Keratinocyte (primary cell): Measurements from ENCODE around the gene BPTF. TPM values are rescaled to one million over a fixed set of nuclear protein-coding genes. Genes with fewer than 3 reads are reported as not detected.

ENCODE experiments used
- DNase-seq: peaks from one replicate; pipeline ENCODE4 v3.0.0-alpha.2; 2011; ENCODE audit warnings: low read depth, missing footprints, low spot score
- FAIRE-seq: peaks from 2 replicates; lab custom pipeline; 2011; peaks lifted over from hg19 to GRCh38; lab: Jason Lieb, UNC
- H2AFZ ChIP-seq: 2 replicates; pipeline ENCODE4 v1.6.0; 2012; ENCODE audit warnings: low read length, control low read depth, inconsistent platforms; ENCODE audit not compliant: control insufficient read depth
- H3K27ac ChIP-seq: 2 replicates; pipeline ENCODE4 v1.5.1; 2011; ENCODE audit warnings: low read length; ENCODE audit not compliant: control insufficient read depth, insufficient read depth
- H3K27me3 ChIP-seq: 3 replicates; pipeline ENCODE4 v1.6.0; 2011; ENCODE audit warnings: low read length; ENCODE audit not compliant: control insufficient read depth, insufficient read depth; ENCODE audit errors: extremely low read depth
- H3K36me3 ChIP-seq, 2 experiments: 2 replicates in 1 of 2; 3 replicates in 1 of 2; pipeline ENCODE4 v1.5.1; 2011; ENCODE audit warnings: low read length in 2 of 2, mild to moderate bottlenecking in 1 of 2; ENCODE audit not compliant: control insufficient read depth in 2 of 2, insufficient read depth in 2 of 2; ENCODE audit errors: extremely low read depth in 1 of 2
- H3K4me1 ChIP-seq: 3 replicates; pipeline ENCODE4 v1.5.1; 2011; ENCODE audit warnings: low read length; ENCODE audit not compliant: control insufficient read depth, insufficient read depth; ENCODE audit errors: extremely low read depth
- H3K4me2 ChIP-seq: 3 replicates; pipeline ENCODE4 v1.6.0; 2011; ENCODE audit warnings: low read depth, low read length; ENCODE audit not compliant: control insufficient read depth, insufficient read depth; ENCODE audit errors: extremely low read depth
- H3K4me3 ChIP-seq, 3 experiments: fragments of 200-600 bp in 1 of 3; sonication (generic) in 1 of 3; 2 replicates in 2 of 3; 3 replicates in 1 of 3; pipeline ENCODE4 v1.5.1; 2011 to 2016; ENCODE audit warnings: low read length in 3 of 3, mild to moderate bottlenecking in 3 of 3, control low read depth in 2 of 3, inconsistent platforms in 1 of 3, low read depth in 1 of 3, mixed read lengths in 1 of 3, mixed run types in 1 of 3, moderate library complexity in 1 of 3; ENCODE audit not compliant: control insufficient read depth in 2 of 3, insufficient read depth in 2 of 3; ENCODE audit errors: extremely low read depth in 1 of 3
- H3K79me2 ChIP-seq: 2 replicates; pipeline ENCODE4 v1.6.0; 2012; ENCODE audit warnings: low read length; ENCODE audit not compliant: control insufficient read depth, insufficient read depth
- H3K9ac ChIP-seq: 3 replicates; pipeline ENCODE4 v1.6.0; 2011; ENCODE audit warnings: low read length; ENCODE audit not compliant: control insufficient read depth, insufficient read depth; ENCODE audit errors: extremely low read depth
- H3K9me1 ChIP-seq: 3 replicates; pipeline ENCODE4 v1.6.0; 2011; ENCODE audit warnings: low read length; ENCODE audit not compliant: control insufficient read depth, insufficient read depth; ENCODE audit errors: extremely low read depth
- H3K9me3 ChIP-seq: 2 replicates; pipeline ENCODE4 v1.5.1; 2012; ENCODE audit warnings: low read depth, low read length; ENCODE audit not compliant: control insufficient read depth
- H4K20me1 ChIP-seq: 3 replicates; pipeline ENCODE4 v1.6.0; 2011; ENCODE audit warnings: low read length; ENCODE audit not compliant: control insufficient read depth, insufficient read depth; ENCODE audit errors: extremely low read depth
- EZH2 ChIP-seq: IDR thresholded peaks from one replicate; pipeline ENCODE4 v1.6.1; 2012; ENCODE audit warnings: inconsistent platforms, mild to moderate bottlenecking, low read length, moderate library complexity
- dilution Hi-C: fragments of 300-500 bp; cut with MboI; formaldehyde crosslinking; loops from one replicate; pipeline ENCODE4 v1.7.0; 2020; ENCODE audit warnings: low sequenced_read_pairs; ENCODE audit not compliant: extremely low pct_ligation_motif_present
- polyA plus RNA-seq, 5 experiments: library from polyadenylated mRNA; depleted of rRNA in 3 of 5; stranded (reverse) in 3 of 5; stranded (forward) in 1 of 5; unstranded in 1 of 5; fragments of >200 nt; gene quantifications; 1 replicate in 1 of 5; 2 replicates in 3 of 5; 3 replicates in 1 of 5; pipeline versions ENCODE4 v1.2.1 to v1.2.3, GENCODE V29; 2011 to 2012; ENCODE audit warnings: missing spikeins in 2 of 5, low read depth in 1 of 5, low replicate concordance in 1 of 5
- TF ChIP-seq, protein P1 (sequence below), 3 experiments: IDR thresholded peaks in 1 of 3; conservative IDR thresholded peaks in 1 of 3; optimal IDR thresholded peaks in 1 of 3; 2 replicates in 2 of 3; 3 replicates in 1 of 3; pipeline versions ENCODE3 to v1.5.1; 2011; ENCODE audit warnings: low read length in 3 of 3, mild to moderate bottlenecking in 3 of 3, moderate library complexity in 2 of 3, control low read depth in 1 of 3, inconsistent platforms in 1 of 3; ENCODE audit not compliant: insufficient read depth in 2 of 3; ENCODE audit errors: extremely low read depth in 1 of 3

The BPTF gene
- polyA plus RNA-seq, 1 donor (not counting 4 experiments of a cell fraction or from before 2014, with no cell fraction given), result 28.3 TPM

DNA sequence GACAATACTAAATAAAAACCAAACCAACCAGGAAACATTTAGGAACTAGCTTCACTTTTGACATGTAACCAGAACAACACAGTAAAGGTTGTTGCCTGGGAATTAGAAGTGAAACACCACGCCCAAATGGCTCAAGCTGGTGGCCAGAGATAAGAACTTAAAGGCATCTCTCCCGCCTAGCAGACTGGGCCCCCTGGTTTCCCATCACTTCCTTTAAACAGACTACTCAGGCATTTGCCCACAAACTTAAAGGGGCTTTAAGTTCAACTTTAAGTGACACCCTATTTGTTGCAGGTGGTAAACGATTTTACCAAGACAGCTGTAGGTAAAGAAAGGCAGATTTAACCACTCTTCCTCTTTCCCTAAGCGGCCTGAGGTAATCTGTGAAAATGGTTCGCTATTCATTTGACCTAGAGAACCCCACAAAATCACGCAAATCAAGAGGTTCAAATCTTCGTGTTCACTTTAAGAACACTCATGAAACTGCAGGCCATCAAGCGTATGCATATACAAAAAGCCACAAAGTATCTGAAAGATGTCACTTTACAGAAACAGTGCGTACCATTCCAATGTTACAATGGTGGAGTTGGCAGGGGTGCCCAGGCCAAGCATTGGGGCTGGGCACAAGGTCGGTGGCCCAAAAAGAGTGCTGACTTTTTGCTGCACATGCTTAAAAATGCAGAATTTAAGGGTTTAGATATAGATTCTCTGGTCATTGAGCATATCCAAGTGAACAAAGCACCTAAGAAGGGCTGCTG is 40.8 kb upstream of the BPTF start:
- no peaks in the 10 kb centered on the region for H4K20me1 ChIP-seq
- DNase-seq, result no peak
- H3K27me3 ChIP-seq, result no peaks in the 10 kb centered on the region
- H3K9me1 ChIP-seq, result no peaks in the 10 kb centered on the region
- no peaks in the 10 kb centered on the region for H3K36me3 ChIP-seq
- dilution Hi-C loops, result no loop called here
- no peak overlapping the region for H3K27ac ChIP-seq
- no peak for FAIRE-seq
- H3K4me3 ChIP-seq, result no peak overlapping the region
- no peaks in the 10 kb centered on the region for H3K79me2 ChIP-seq
- H3K9me3 ChIP-seq, result no peaks in the 10 kb centered on the region
- no peak overlapping the region for H3K4me2 ChIP-seq
- H3K9ac ChIP-seq, result no peak overlapping the region
- no peak for TF ChIP-seq EZH2
- TF ChIP-seq, protein P1, sequence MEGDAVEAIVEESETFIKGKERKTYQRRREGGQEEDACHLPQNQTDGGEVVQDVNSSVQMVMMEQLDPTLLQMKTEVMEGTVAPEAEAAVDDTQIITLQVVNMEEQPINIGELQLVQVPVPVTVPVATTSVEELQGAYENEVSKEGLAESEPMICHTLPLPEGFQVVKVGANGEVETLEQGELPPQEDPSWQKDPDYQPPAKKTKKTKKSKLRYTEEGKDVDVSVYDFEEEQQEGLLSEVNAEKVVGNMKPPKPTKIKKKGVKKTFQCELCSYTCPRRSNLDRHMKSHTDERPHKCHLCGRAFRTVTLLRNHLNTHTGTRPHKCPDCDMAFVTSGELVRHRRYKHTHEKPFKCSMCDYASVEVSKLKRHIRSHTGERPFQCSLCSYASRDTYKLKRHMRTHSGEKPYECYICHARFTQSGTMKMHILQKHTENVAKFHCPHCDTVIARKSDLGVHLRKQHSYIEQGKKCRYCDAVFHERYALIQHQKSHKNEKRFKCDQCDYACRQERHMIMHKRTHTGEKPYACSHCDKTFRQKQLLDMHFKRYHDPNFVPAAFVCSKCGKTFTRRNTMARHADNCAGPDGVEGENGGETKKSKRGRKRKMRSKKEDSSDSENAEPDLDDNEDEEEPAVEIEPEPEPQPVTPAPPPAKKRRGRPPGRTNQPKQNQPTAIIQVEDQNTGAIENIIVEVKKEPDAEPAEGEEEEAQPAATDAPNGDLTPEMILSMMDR (optimal IDR thresholded peaks at IDR 0.05 in 1 of 3, IDR thresholded peaks at IDR 0.05 in 1 of 3, conservative IDR thresholded peaks at IDR 0.05 in 1 of 3; ENCODE audit: extremely low read depth in 1 of 3, insufficient read depth in 2 of 3, low read length in 3 of 3), result no peak
- no peak overlapping the region for H2AFZ ChIP-seq
- peaks cover 3% of the 10 kb centered on the region for H3K4me1 ChIP-seq

DNA sequence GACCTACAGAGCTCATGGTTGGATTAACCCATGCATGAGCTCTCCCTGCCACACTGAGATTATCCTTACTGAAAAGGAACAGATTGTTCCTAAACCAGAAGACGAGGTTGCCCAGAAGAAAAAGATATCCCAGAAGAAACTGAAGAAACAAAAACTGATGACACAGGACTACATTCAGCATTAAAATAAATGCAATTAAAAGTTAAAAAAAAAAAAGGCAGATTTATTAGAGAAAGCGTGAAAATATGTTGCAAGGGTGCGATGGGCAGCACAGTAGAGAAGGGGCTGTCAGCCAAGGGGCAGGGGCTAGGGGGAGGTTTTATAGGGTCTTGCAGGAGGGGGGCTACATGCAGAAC is 40.2 kb upstream of the BPTF start:
- H2AFZ ChIP-seq, result no peak overlapping the region
- H3K9me3 ChIP-seq, result no peaks in the 10 kb centered on the region
- H3K4me1 ChIP-seq, result peaks cover 3% of the 10 kb centered on the region
- H3K79me2 ChIP-seq, result no peaks in the 10 kb centered on the region
- no peak overlapping the region for H3K9ac ChIP-seq
- no peaks in the 10 kb centered on the region for H3K9me1 ChIP-seq
- H3K27ac ChIP-seq, result no peak overlapping the region
- H3K4me2 ChIP-seq, result no peak overlapping the region
- no peaks in the 10 kb centered on the region for H4K20me1 ChIP-seq
- DNase-seq, result no peak
- FAIRE-seq, result no peak
- TF ChIP-seq EZH2, result no peak
- TF ChIP-seq, protein P1 (optimal IDR thresholded peaks at IDR 0.05 in 1 of 3, IDR thresholded peaks at IDR 0.05 in 1 of 3, conservative IDR thresholded peaks at IDR 0.05 in 1 of 3; ENCODE audit: extremely low read depth in 1 of 3, insufficient read depth in 2 of 3, low read length in 3 of 3), result no peak
- no peaks in the 10 kb centered on the region for H3K36me3 ChIP-seq
- no peaks in the 10 kb centered on the region for H3K27me3 ChIP-seq
- H3K4me3 ChIP-seq, result no peak overlapping the region
- dilution Hi-C loops, result no loop called here
